HG03095 (cell line): ENCODE data around the gene PRKCZ.

Experiments
- ATAC-seq: cut with Tn5 transposase; IDR thresholded peaks from one replicate; pipeline ENCODE4 v1.9.1; 2021; ENCODE audit warnings: moderate library complexity; ENCODE audit not compliant: unreplicated experiment

The PRKCZ gene

GRCh38 chr1:2061065-2061778 is 11.0 kb downstream of the PRKCZ start:
- ATAC-seq = no peak

GRCh38 chr1:2065699-2066098 is 15.5 kb downstream of the PRKCZ start:
- no peak for ATAC-seq

- ATAC-seq = no peak
These were observed 17.2 kb downstream of the PRKCZ start for GRCh38 chr1:2067393-2067792.

- ATAC-seq = no peak
These were observed 17.8 kb downstream of the PRKCZ start for GRCh38 chr1:2067981-2068380.

DNA sequence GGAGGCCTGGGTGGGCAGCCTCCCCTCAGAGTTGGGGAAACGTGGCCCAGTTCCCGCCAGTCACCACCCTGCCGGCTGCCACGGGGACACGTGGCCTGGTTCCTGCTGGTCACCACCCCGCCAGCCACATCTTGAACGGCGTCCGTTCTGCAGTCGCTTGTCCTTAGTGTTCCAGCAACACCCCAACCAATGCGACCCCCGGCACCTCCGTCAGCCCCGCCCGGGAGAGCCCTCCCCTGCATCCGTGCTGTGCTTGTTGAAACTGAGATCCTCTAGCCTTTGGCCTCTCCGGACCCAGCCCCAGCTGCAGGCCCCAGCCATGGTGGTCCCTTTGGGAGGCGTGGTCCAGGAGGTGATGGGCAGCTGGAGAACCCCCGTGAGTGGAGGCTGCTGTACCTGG is 18.7 kb downstream of the PRKCZ start:
- ATAC-seq = no peak

DNA sequence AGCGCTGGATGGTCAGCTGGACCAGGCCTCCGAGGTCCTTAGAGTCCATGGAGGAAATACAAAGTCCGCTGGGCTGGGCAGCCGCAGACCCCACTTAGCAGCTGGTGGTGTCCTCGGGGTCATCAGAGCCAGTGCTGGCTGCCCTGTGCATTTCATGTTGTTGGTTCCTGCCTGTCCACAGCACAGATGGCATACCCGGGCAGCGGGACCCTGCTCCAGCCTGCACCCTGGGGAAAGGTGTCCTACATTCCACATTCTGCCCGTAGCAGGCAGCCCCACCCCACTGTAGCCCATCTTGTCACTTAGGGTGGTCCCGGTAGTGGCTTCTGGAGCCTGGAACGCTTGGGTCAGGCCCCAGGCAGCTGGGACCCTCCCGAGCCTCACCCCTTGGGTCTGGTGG is 19.8 kb downstream of the PRKCZ start:
- no peak for ATAC-seq

- no peak for ATAC-seq
These were observed 20.8 kb downstream of the PRKCZ start for GRCh38 chr1:2070800-2071530.

- ATAC-seq = no peak
These were observed 22.0 kb downstream of the PRKCZ start for GRCh38 chr1:2072109-2072806.

- ATAC-seq = no peak
These were observed 22.7 kb downstream of the PRKCZ start for GRCh38 chr1:2072891-2073290.

DNA sequence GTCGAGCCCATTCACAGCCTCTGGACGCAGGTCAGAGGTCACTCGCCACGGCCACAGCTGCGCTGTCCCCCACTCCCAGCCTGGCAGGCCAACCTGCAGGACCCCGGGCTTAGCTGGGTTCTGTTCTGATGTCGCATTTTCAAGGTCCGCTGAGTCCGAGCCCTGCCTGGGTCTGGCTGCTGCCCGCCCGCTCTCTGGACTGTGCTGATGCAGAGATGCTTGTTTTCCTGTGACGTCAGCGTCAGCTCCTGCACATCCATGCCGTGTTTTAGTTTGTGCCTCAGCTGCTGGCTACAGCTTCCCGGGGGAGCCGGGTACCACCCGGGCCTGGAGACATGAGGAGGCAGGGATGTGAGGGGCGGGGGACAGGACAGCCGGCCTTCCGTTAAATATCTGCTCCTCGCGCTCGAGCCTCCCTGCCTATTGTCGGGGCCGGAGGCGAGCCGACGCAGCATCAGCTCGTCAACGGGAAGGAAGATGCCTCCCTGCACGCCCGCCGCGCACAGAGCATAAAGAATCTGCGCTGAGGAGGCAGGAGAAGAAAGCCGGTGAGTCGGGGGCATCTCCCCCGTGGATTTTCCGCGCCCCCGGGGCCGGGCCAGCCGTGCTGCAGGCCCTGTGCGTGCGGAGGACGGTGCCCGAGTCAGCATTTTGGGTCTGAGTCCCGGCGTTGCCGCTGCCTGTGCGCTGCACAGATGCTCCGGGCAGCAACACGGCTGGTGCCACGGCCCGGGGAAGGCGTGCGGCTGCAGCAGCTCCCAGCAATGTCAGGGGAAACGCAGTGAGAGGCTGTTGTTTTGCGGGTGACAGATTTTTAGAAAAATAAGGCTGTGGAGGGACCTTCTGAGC is 23.4 kb downstream of the PRKCZ start:
- no peak for ATAC-seq

DNA sequence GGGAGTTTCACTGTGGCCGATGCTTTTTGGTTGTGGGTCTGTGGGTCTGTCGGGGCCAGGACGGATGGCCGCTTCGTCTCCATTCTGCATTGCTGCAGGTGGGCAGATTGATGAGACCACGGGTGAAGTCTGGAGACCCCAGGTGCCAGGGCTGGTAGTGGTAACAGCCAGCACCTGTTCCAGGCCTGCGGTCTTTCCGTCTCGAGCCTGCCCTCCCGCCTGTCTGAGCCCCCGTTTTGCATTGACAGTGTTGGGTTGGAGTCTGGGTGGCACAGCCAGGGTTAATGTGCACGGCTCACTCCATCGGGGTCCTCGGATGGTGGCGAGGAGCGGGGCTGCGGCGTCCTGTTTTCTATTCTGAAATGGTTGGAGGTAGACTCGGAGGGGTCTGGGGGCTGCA is 24.2 kb downstream of the PRKCZ start:
- no peak for ATAC-seq

GRCh38 chr1:2074944-2075740 is 24.9 kb downstream of the PRKCZ start:
- no peak for ATAC-seq

GRCh38 chr1:2076826-2077225 is 26.6 kb downstream of the PRKCZ start:
- no peak for ATAC-seq

- no peak for ATAC-seq
These were observed 28.0 kb downstream of the PRKCZ start for GRCh38 chr1:2078170-2078569.

GRCh38 chr1:2079396-2080085 is 29.3 kb downstream of the PRKCZ start:
- no peak for ATAC-seq

DNA sequence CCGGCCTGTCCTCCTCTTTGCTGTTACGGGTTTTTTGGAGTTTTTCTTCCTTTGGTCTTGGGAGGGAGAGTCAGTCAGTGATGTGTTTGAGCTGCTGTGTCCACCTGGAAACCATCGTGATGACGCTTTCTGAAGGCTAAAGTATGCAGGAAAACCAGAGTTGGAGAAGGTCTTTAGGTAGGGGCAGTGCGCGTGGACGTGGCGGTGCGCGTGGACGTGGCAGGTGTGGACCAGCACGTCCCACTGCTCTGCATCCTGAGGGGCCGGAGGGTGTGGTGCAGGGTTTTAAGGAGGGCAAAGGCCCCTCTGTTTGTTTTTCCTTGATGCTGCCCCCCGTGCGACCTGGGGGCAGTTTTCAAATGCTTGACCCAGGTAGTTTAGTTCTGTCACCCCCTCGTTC is 29.9 kb downstream of the PRKCZ start:
- ATAC-seq = no peak

GRCh38 chr1:2080884-2081283 is 30.7 kb downstream of the PRKCZ start:
- ATAC-seq = no peak

DNA sequence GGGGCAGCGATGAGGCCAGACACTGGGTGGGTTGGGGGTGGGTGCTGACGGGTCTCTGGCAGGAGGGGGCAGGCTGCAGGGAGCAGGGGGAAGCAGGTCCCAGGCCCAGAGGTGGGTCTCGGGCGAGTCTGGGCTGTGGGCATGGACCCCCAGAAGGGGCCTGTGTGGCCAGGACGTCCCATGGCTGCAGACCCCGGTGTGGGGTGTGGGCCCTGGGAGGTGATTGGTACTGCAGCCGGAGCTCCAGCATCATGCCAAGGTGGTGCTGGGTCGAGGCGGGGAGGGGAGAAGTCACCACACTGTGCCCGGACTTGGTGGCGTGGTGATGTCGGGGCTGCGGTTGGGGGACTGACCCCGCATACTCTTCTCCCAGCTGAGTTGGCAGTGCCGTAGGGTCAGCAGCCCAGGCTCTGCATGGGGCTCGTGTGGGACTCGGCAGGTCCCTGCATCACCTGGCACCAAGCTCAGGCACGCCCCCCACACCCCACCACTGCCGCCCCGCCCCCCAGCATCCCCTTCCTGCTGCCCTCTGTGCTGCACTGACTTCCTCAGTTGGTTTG is 31.2 kb downstream of the PRKCZ start:
- ATAC-seq = no peak

- no peak for ATAC-seq
These were observed 31.9 kb downstream of the PRKCZ start for GRCh38 chr1:2082064-2082463.
